ENCODE measurements around the gene ANKRD6.

The ANKRD6 gene

GRCh38 chr6:89611666-89612065, 178.7 kb downstream of the ANKRD6 start:
- ChIA-PET CTCF (no interaction called here), POLR2A (ENCODE audit: low non-redundant PET) (no interaction called here)
- no peak overlapping the region for H3K27ac ChIP-seq
- DNase-seq (ENCODE audit: low spot score) = no peak
- no peak for TF ChIP-seq CTCF (conservative IDR thresholded peaks at IDR 0.05; ENCODE audit: low read depth)

- H3K27ac ChIP-seq = no peak overlapping the region
- ChIA-PET CTCF (interaction anchor here (1.0 kb wide), 1 partner anchor 180 kb away, joined by 6 read pairs; the partner anchor contains the start of gene ANKRD6), POLR2A (ENCODE audit: low non-redundant PET) (no interaction called here)
- no peak for DNase-seq (ENCODE audit: low spot score)
- TF ChIP-seq CTCF (conservative IDR thresholded peaks at IDR 0.05; ENCODE audit: low read depth) = no peak
These were observed 179.2 kb downstream of the ANKRD6 start for GRCh38 chr6:89612121-89612520.

GRCh38 chr6:89613790-89614189, 180.8 kb downstream of the ANKRD6 start:
- no peak for TF ChIP-seq CTCF (conservative IDR thresholded peaks at IDR 0.05; ENCODE audit: low read depth)
- no peak overlapping the region for H3K27ac ChIP-seq
- ChIA-PET POLR2A (ENCODE audit: low non-redundant PET) (no interaction called here), CTCF (interaction anchor here (0.8 kb wide), 1 partner anchor 242 kb away, joined by 3 read pairs; no protein-coding TSS in a partner anchor)
- DNase-seq (ENCODE audit: low spot score) = no peak

DNA sequence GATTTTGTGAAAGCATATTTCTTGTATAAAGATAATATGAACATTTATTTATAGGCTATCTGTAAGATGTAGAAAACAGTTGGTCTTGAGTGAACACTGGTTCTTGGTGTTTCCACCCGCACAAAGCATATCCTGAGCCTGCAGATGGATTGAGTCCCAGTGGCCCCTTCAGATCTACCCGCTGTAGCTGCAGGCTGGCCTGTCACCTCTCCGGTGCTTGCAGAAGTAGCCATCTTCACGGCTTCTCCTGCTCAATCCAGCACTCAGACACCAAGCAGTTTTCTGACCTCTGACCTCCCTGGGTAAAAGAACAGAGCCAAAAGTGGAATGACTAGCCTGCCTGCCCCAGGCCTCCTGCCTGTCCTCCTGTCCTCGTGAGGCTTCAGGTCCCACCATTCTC, 182.9 kb downstream of the ANKRD6 start:
- no peak for DNase-seq (ENCODE audit: low spot score)
- POLR2A ChIA-PET (ENCODE audit: low non-redundant PET) = no interaction called here
- no peak for TF ChIP-seq CTCF (conservative IDR thresholded peaks at IDR 0.05; ENCODE audit: low read depth)
- CTCF ChIA-PET = interaction anchor here (1.3 kb wide), 1 partner anchor 244 kb away, joined by 3 read pairs; no protein-coding TSS in a partner anchor
- H3K27ac ChIP-seq = no peak overlapping the region

DNA sequence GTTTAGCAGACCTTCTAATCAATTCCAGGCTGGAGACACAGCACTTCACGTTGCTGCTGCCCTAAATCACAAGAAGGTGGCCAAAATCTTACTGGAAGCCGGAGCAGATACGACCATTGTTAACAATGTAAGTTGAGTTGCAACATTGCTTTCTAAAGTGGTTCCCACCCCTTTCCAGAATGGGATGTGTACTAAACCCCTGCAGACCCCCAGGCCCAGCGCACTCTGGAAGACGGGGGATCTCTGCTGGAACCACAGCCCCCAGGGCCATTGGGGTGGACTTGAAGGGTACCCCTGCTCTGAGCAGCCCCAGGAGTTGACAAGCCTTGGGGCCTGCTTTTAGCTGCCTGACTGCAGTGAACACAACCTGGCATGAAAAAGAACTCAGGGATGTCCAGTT, 183.6 kb downstream of the ANKRD6 start:
- no peak for DNase-seq (ENCODE audit: low spot score)
- ChIA-PET POLR2A (ENCODE audit: low non-redundant PET) (interaction anchor here (0.6 kb wide), 1 partner anchor 75 kb away, joined by 3 read pairs; no protein-coding TSS in a partner anchor), CTCF (interaction anchor here (0.6 kb wide), 1 partner anchor 8 kb away, joined by 4 read pairs; no protein-coding TSS in a partner anchor)
- no peak for TF ChIP-seq CTCF (conservative IDR thresholded peaks at IDR 0.05; ENCODE audit: low read depth)
- no peak overlapping the region for H3K27ac ChIP-seq

DNA sequence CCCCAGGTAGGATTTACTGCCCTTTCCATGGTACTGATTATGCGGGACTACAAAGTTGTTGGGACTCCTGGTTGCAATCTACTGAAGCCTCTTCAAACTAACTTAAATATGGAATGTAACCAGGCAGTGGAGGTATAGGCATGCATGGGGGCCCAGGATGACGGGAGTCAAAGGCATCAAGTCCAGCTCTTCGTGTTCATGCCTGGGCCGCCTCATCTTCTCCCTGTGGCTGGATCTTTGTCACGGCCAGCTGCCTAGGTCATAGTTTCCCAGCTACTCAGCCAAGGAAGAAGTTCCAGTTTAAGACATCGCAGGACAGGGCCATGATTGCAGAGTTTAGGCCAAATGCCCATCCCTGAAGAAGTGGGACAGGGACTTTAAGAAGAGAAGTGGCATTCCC, 185.1 kb downstream of the ANKRD6 start:
- no peak for TF ChIP-seq CTCF (conservative IDR thresholded peaks at IDR 0.05; ENCODE audit: low read depth)
- no peak for DNase-seq (ENCODE audit: low spot score)
- H3K27ac ChIP-seq = no peak overlapping the region
- ChIA-PET POLR2A (ENCODE audit: low non-redundant PET) (no interaction called here), CTCF (no interaction called here)

DNA sequence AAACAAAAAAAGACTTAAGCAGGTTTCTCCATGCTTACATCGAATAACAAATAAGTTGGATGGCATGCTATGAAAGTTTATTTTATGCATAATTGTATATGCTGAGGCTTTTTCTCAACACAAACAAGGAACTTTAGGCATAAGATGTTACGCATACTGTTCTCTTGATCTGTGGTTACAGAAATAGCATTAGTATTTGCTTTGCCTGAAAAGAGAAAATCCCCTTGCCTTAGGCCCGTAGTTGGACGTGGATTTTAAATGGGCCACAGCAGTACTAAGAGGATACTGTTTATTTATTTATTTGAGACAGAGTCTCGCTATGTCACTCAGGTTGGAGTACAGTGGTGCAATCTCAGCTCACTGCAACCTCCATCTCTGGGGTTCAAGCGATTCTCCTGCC, 186.6 kb downstream of the ANKRD6 start:
- CTCF ChIA-PET = no interaction called here
- no peak for DNase-seq (ENCODE audit: low spot score)
- POLR2A ChIA-PET (ENCODE audit: low non-redundant PET) = no interaction called here
- H3K27ac ChIP-seq = no peak overlapping the region
- no peak for TF ChIP-seq CTCF (conservative IDR thresholded peaks at IDR 0.05; ENCODE audit: low read depth)
